Mesothelial cell of epicardium (in vitro differentiated cells): ENCODE results near the gene VTCN1. TPM values are rescaled to one million over a fixed set of nuclear protein-coding genes. Genes with fewer than 3 reads are reported as not detected.
"Not testable (repeated sequence)": the region's sequence is repeated elsewhere in the genome, so short reads cannot be mapped to it uniquely, and the experiment has no call there.

Experiments used
- DNase-seq, 2 experiments: peaks; one replicate each; pipeline ENCODE4 v3.0.0; 2021; ENCODE audit warnings: low spot score in 2 of 2; ENCODE audit not compliant: unreplicated experiment in 2 of 2
- H3K27ac Mint-ChIP-seq: 2 replicates; pipeline ENCODE4 v1.8.0; 2021; ENCODE audit warnings: mixed read lengths
- H3K27me3 Mint-ChIP-seq: 2 replicates; pipeline ENCODE4 v1.8.0; 2021; ENCODE audit warnings: low read depth, mixed read lengths
- H3K36me3 Mint-ChIP-seq: 2 replicates; pipeline ENCODE4 v1.8.0; 2021; ENCODE audit warnings: mixed read lengths
- H3K4me1 Mint-ChIP-seq: 2 replicates; pipeline ENCODE4 v1.8.0; 2021; ENCODE audit warnings: mixed read lengths
- H3K4me3 Mint-ChIP-seq: 2 replicates; pipeline ENCODE4 v1.8.0; 2021; ENCODE audit warnings: mild to moderate bottlenecking, moderate library complexity, mixed read lengths
- H3K9me3 Mint-ChIP-seq: 2 replicates; pipeline ENCODE4 v1.8.0; 2021; ENCODE audit warnings: mixed read lengths
- total RNA-seq: library from RNA; stranded (reverse); gene quantifications from 3 replicates; pipeline ENCODE4 v1.2.1, GENCODE V29; 2021
- TF ChIP-seq, protein P1 (sequence below): fragments of 200-600 bp; sonication (generic); IDR thresholded peaks from one replicate; pipeline ENCODE4 v1.5.0; 2021; ENCODE audit warnings: antibody characterized with exemption; ENCODE audit not compliant: unreplicated experiment

The VTCN1 gene
- total RNA-seq, 1 donor from 2014 or later = 27.9 TPM

DNA sequence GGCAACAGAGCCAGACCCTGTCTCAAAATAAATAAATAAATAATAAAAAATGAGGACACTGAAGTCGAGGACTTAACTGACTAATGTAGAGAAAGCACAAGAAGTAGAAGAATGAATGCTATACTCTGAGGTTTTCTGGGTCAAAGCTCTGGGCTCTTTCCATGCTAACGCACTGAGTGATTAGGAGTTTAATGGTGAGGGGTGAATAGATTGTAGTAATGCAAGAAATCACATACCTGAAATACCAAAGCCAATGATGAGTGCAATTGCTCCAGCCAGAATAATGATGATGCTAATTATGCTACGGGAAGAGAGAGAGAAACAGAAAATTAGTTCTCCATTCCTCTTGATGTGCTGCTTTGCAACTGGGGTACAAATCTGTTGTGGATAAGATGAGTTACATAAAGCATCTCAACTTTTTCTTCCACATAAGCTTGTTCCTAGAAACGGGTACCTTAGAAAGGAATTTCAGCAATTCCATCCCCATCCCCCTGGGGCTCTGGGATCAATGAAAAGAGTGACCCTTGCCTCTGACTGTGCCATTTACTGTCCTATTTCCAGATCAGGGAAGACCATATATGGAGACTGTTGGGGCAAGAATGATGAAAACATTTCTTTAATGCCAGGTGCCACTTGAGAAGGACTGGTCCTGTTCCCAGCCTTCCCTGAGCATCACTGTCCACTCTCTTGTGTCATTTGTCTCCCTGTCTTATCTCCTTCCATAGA lies 40.7 kb downstream of the VTCN1 start:
- Mint-ChIP-seq H3K36me3 (peaks cover 8% of the 10 kb centered on the region), H3K9me3 (peaks cover 18% of the 10 kb centered on the region), H3K27me3 (no peaks in the 10 kb centered on the region), H3K4me1 (peaks cover 16% of the 10 kb centered on the region), H3K27ac (peak overlapping the region; percentile 30), H3K4me3 (no peak overlapping the region)
- no peak for DNase-seq
- TF ChIP-seq, protein P1, sequence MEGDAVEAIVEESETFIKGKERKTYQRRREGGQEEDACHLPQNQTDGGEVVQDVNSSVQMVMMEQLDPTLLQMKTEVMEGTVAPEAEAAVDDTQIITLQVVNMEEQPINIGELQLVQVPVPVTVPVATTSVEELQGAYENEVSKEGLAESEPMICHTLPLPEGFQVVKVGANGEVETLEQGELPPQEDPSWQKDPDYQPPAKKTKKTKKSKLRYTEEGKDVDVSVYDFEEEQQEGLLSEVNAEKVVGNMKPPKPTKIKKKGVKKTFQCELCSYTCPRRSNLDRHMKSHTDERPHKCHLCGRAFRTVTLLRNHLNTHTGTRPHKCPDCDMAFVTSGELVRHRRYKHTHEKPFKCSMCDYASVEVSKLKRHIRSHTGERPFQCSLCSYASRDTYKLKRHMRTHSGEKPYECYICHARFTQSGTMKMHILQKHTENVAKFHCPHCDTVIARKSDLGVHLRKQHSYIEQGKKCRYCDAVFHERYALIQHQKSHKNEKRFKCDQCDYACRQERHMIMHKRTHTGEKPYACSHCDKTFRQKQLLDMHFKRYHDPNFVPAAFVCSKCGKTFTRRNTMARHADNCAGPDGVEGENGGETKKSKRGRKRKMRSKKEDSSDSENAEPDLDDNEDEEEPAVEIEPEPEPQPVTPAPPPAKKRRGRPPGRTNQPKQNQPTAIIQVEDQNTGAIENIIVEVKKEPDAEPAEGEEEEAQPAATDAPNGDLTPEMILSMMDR = no peak

DNA sequence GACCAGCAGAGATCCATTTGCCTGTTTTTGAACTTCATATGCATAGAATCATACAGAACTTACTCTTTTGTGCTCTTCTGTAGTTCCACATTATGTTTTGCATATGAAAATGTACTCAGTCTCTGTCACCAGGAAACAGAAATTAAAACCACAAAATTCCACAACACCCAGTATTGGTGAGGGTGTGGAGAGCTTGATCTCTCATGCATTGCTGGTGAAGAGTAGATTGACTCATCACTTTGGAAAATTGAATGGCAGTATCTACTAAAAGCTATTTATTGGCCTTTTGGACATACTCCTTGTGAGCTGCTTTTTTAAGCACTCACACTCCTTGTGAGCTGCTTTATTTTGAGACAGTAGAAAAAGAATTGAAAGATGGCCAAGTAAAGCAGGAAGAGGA lies 43.3 kb downstream of the VTCN1 start:
- no peaks in the 10 kb centered on the region for H3K27me3 Mint-ChIP-seq
- TF ChIP-seq, protein P1 = no peak
- no peak overlapping the region for H3K4me3 Mint-ChIP-seq
- H3K27ac Mint-ChIP-seq = no peak overlapping the region
- peaks cover 14% of the 10 kb centered on the region for H3K9me3 Mint-ChIP-seq
- no peak for DNase-seq
- H3K4me1 Mint-ChIP-seq = peaks cover 19% of the 10 kb centered on the region
- H3K36me3 Mint-ChIP-seq = peaks cover 8% of the 10 kb centered on the region

DNA sequence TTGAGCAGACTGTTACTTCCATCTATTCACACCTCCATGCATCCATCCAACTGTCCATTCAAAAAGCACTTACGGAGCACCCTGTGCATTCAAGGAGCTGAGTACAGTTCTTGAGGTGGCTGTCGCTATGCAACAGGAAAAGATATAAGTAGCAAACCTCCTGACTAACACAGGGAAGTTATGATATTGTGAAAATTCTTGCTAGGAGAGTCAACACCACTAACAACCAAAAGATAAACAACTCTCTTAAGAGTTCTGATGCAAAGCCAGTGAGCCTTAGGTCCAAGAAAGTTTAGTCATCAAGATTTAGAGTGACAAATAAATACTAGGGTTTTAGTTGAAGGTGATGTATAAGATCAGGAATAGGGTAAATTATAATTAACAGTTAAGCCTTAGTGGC lies 44.7 kb downstream of the VTCN1 start:
- H3K9me3 Mint-ChIP-seq = peaks cover 11% of the 10 kb centered on the region
- no peaks in the 10 kb centered on the region for H3K27me3 Mint-ChIP-seq
- H3K4me1 Mint-ChIP-seq = peaks cover 32% of the 10 kb centered on the region
- peaks cover 8% of the 10 kb centered on the region for H3K36me3 Mint-ChIP-seq
- DNase-seq = no peak
- TF ChIP-seq, protein P1 = no peak
- H3K27ac Mint-ChIP-seq = no peak overlapping the region
- no peak overlapping the region for H3K4me3 Mint-ChIP-seq

DNA sequence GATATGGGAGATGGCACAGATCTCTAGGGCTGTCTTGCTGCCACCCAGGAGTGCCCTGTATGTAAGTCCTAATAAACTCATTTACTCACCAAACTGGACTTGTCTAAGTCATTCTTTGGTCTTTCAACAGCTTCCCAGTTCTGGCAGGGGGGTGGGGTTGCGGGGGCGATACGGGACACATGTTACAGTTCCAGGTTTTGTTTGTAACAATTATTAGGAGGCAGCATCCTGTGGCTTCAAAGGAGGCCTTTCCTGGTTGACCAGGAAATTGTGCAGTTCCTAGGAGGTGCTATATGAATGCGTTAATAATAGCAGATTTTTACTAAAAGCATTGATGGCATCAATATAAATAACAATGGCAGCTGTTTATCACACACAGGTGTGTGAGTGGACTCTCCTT lies 46.5 kb downstream of the VTCN1 start:
- Mint-ChIP-seq H3K27ac (no peak overlapping the region), H3K9me3 (peaks cover 11% of the 10 kb centered on the region), H3K4me3 (no peak overlapping the region), H3K36me3 (peaks cover 8% of the 10 kb centered on the region), H3K27me3 (no peaks in the 10 kb centered on the region), H3K4me1 (peaks cover 30% of the 10 kb centered on the region)
- TF ChIP-seq, protein P1 = no peak
- DNase-seq = no peak

DNA sequence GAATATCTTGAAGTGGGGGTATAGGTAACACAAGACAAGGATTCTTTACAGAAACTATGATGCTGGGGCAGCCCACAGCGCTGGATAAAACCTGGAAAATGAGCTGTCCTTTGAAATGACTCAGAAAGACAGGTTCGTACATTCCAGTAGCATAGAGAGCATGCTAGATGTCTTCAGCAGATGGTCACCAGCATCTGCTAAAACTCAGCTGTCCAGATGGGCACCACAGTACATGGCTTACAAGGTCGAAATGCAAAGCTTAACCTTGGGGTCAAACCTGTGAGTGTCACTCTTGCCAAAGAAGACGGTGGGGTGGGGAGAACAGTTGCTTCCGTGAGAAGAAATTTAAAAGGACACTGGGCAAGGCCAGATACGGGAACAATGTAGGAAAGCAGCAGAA lies 47.9 kb downstream of the VTCN1 start:
- DNase-seq = no peak
- Mint-ChIP-seq H3K4me3 (no peak overlapping the region), H3K9me3 (peaks cover 12% of the 10 kb centered on the region), H3K27ac (peak overlapping the region; percentile 49), H3K36me3 (peaks cover 13% of the 10 kb centered on the region), H3K4me1 (peaks cover 26% of the 10 kb centered on the region), H3K27me3 (no peaks in the 10 kb centered on the region)
- TF ChIP-seq, protein P1 = no peak

DNA sequence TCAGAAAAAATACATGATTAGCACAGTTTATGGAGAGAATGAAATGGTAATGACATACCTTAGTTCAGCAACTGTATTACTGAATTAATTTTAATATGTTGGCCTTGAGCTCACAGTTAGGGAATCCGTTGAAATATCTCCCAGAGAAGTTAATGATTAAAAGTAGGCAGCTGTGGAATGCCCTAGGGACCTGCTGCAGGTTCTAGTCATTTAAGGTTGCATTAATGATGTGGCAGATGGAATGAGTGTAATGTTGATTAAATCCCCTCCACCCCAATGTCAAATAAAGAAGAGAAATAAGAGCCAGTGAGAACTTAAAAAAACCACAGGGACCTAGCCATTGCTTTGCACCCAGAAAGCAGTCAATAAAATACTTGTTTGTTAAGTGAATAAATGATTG lies 48.8 kb downstream of the VTCN1 start:
- peaks cover 25% of the 10 kb centered on the region for H3K4me1 Mint-ChIP-seq
- peak overlapping the region; percentile 70 for H3K27ac Mint-ChIP-seq
- no peak for DNase-seq
- H3K9me3 Mint-ChIP-seq = peaks cover 13% of the 10 kb centered on the region
- TF ChIP-seq, protein P1 = no peak
- peaks cover 10% of the 10 kb centered on the region for H3K36me3 Mint-ChIP-seq
- H3K27me3 Mint-ChIP-seq = no peaks in the 10 kb centered on the region
- no peak overlapping the region for H3K4me3 Mint-ChIP-seq

DNA sequence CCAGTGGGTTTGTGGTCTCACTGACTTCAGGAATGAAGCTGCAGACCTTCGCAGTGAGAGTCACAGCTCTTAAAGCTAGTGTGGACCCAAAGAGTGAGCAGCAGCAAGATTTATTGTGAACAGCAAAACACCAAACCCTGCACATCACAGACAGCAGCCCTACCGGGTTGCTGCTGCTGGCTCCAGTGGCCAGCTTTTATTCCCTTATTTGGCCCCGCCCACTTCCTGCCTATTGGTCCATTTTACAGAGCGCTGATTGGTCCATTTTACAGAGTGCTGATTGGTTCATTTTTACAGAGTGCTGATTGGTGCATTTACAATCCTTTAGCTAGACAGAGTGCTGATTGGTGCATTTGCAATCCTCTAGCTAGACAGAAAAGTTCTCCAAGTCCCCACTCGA lies 59.4 kb downstream of the VTCN1 start:
- H3K27ac Mint-ChIP-seq, H3K9me3 Mint-ChIP-seq, DNase-seq, H3K36me3 Mint-ChIP-seq, H3K27me3 Mint-ChIP-seq, H3K4me3 Mint-ChIP-seq: not testable (repeated sequence)
- H3K4me1 Mint-ChIP-seq = peaks cover 33% of the 10 kb centered on the region
